ENCODE data around the gene ENTPD1.
"Not testable (repeated sequence)": the region's sequence is repeated elsewhere in the genome, so short reads cannot be mapped to it uniquely, and the experiment has no call there.

The ENTPD1 gene

GRCh38 chr10:95759233-95759826 is 3.4 kb downstream of the ENTPD1 start:
- FAIRE-seq = no peak

GRCh38 chr10:95761939-95762492 is 6.1 kb downstream of the ENTPD1 start:
- no peak for FAIRE-seq

DNA sequence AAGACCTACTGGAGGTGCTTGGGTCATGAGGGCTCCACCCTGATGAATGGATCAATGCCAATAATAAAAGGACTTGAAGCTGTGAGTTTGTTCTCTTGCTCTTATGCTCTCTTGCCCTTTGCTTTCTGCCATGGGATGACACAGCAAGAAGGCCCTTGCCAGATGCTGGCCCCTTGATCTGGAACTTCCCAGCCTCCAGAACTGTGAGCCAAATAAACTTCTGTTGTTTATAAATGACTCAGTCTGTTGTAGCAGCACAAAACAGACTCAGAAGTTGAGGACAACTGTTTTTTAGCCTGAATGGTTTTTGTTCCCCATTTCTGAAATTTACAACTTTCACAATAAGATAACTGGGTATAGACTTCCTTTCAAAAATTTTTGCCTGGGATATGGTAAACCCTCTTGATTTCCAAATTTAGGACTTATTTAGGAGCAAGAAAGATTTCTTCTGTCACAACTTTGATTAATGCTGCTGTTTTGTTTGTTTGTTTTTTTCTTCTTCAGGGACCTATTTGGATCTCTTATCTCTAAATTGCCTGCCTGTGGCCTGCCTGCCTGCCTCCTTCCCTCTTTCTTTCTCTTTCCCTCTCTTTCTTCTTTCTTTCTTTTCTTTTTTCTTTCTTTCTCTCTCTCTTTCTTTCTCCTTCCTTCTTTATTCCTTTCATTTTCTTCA is 12.1 kb downstream of the ENTPD1 start:
- FAIRE-seq = no peak

GRCh38 chr10:95770084-95770720 is 14.2 kb downstream of the ENTPD1 start:
- no peak for FAIRE-seq

- FAIRE-seq = not testable (repeated sequence)
These were observed 17.5 kb downstream of the ENTPD1 start for GRCh38 chr10:95773454-95773853.

DNA sequence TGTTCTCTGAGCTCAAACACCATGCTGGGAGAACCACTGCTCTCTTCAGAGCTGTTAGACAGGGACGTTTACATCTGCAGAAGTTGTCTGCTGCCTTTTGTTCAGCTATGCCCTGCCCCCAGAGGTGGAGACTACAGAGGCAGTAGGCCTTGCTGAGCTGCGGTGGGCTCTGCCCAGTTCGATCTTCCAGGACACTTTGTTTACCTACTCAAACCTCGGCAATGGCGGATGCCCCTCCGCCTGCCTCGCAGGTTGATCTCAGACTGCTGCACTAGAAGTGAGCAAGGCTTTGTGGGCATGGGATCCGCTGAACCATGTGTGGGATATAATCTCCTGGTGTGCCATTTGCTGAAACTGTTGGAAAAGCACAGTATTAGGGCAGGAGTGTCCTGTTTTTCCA is 21.7 kb downstream of the ENTPD1 start:
- not testable (repeated sequence) for FAIRE-seq

GRCh38 chr10:95782318-95782717 is 26.4 kb downstream of the ENTPD1 start:
- no peak for FAIRE-seq

GRCh38 chr10:95783741-95784140 is 27.8 kb downstream of the ENTPD1 start:
- FAIRE-seq = no peak

DNA sequence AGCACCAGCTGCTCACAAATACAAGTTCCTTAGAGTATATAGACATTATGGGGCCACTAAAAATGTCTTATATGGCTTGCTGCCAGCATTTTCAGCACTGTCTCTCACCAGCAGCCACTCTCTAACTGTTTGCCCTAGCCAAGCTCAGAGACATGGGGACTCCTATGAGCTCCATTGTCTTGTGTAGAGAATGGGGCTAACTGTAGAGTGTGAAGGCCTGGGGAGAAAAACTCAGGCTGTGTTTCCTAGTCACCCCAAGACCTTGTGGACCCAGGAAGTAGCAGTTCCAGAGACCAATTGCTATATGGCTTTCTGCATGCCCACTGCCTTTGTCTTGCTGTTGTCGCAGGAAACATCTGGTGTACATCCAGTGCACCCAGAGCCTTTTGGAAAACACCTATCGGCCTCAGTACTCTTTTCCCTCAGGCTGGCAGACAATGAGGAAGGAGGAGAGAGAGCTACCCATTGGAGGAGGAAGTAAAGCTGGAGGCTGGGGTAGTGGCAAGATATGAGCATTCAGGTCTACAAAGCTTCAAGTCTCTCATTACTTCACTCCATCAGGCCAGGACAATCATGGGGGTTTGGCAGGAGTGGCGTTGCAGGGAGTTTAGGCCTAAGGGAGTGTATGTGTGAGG is 28.4 kb downstream of the ENTPD1 start:
- no peak for FAIRE-seq

DNA sequence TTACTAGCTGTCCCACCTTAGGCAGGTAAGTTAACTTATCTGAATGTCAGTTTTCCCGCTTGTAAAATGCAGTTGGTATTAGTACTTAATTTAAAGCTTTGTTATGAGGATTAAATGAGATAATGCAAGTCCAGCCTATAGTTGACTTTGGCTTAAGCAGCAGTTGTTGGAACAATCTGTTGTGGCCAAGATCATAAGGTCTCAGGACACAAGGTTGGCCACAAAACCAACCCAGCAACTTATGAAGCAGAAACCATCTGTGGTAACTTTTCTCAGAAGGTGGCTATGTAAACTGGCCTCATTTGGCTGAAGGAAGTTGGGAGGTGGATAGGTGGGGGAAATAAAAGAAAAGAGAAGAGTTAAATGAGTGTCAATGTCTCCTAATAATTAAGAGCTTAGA is 29.4 kb downstream of the ENTPD1 start:
- FAIRE-seq = no peak

GRCh38 chr10:95785942-95786669 is 30.1 kb downstream of the ENTPD1 start:
- no peak for FAIRE-seq

DNA sequence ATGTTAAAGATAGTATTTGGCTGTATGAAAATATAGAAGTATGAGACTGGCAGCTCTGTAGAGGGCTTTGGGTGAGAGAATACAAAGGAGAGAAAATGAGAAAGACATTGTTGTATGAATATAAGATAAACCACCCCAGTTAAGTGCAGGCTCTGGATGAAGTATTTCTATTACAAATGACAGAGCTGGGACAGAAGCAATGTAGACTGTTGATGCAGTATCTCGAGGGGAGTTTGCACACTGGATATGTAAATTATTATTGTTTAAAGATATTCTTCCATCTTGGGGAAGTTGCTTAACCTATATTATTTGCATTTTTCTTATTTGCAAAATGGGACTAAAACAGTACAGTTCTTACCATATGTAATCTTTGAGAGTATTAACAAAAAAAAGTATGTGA is 31.5 kb downstream of the ENTPD1 start:
- FAIRE-seq = no peak

DNA sequence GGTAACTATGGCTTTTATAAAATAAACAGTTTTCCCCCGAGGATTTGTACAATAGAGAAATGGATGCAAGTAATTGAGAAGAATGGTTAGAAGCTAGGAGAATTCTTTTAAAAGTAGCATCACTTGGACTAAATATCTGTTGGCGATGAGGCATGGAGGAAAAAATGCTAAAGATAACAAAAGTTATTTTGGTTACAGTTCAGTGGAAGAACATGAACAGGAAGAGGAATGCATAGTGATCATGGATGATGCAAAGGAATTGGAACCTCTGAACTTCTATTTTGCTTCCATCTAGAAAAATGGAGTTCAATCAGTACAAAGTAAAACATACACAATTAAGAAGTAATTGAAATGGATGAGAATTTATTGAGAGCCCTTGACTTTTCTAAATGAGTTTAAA is 32.9 kb downstream of the ENTPD1 start:
- FAIRE-seq = no peak

DNA sequence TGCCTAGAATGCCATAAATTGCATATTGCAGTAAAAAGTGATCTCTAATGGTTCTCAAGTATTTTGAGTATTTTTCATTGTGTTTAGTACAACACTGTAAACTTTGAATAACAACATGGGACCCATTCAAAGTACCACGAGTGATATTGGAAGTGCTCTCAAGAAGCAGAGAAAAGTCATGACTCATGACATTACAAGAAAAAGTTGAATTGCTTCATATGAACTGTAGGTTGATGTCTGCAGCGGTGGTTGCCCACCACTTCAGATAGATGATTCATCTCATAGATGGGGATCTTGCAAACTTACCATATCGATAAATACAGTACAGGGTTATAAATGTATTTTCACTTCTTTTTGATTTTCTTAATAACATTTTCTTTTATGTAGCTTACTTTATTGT is 33.9 kb downstream of the ENTPD1 start:
- no peak for FAIRE-seq

DNA sequence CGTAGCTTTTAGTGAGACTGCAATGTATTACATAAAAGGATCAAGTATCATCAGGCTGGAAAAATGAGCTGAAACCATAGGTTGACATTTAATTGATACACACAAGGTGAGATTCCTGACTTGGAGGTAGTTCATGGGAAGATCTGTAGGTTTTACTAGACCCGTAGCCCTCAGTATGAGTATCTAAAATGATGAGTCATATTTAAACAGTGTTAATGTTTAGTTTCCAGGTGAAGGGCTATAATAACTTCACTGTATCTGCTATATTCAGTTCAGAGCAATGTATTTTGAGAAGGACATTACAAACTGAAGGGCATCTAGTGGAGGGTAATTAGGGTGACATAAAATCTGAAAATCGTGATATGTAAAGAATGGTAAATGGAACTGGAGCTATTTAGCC is 35.0 kb downstream of the ENTPD1 start:
- no peak for FAIRE-seq

- FAIRE-seq = no peak
These were observed 35.5 kb downstream of the ENTPD1 start for GRCh38 chr10:95791425-95791979.

GRCh38 chr10:95792211-95792780 is 36.3 kb downstream of the ENTPD1 start:
- FAIRE-seq = no peak

DNA sequence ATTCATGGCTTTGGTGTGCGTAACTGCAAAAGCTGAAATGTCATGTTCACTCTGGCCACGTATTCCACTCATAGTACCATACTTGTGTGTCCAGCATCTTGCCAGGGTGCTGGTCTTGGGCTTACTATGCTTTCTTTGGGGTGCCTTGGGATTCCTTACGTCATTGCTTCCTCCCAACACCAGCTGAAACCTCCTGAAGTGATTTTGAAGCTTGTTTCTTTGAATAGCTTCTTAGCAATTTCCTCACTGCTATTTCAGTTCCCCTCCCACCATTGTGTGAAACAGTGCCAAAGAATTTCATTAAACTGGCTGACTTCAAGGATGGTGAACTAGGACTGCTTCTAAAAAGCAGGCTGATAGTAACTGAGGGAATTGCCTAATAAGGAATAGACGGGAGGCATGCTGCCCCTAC is 36.9 kb downstream of the ENTPD1 start:
- no peak for FAIRE-seq

DNA sequence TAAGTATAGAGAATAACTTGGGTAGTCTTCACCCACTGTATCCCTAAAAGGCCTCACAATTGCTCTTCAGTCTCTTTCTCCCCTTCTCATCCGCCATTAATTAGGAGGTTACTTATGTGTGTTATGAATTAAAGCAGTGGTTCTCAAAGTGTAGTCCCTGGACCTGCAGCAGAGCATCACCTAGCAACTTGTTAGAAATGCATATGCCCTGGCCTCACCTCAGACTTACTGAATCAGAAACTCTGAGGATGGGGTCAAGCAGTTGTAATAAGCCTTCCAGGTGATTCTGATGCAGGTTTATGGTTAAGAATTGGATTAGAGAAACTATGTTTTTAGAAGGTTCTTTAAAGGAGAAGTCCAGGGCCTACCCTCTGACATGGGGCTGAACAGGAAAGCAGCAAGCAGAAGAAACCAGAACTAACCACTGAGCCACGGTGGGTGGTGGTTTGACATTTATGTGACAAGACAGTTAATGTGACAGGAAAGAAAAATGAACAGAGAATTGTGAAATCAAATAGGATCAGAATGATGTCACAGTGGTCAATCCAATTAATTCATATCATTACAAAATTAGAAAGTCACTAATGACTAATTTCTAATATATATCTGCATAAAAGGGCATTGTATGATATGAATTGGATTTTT is 37.6 kb downstream of the ENTPD1 start:
- FAIRE-seq = no peak

GRCh38 chr10:95794195-95794594 is 38.2 kb downstream of the ENTPD1 start:
- FAIRE-seq = no peak

GRCh38 chr10:95795602-95796001 is 39.6 kb downstream of the ENTPD1 start:
- no peak for FAIRE-seq

DNA sequence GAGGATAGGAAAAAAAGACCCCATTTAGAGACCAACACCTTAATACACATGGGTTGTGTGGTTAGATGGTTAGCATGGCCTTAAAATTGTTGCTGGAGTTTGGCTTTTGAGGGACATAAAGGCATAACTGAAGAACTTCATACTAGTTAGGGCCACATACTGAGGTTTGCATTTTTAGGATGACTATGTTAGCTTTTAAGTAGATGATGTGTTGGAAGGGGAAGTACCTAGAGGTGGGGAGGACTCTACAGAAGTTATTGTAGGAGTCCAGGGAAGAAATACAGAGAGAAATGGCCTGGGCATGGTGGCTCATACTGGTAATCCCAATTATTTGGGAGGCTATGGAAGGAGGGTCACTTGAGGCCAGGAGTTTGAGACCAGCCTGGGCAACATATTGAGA is 40.5 kb downstream of the ENTPD1 start:
- FAIRE-seq = no peak
